ENCODE results near the gene NRG3. TPM values are rescaled to one million over a fixed set of nuclear protein-coding genes. Genes with fewer than 3 reads are reported as not detected.

The NRG3 gene
- total RNA-seq, 1 experiment from 2014 or later = not detected

GRCh38 chr10:82267014-82267413 is 392.0 kb downstream of the NRG3 start:
- Histone ChIP-seq H2AFZ (ENCODE audit: low read depth, low read length, poor library complexity, severe bottlenecking) (no peak overlapping the region), H3K9me2 (ENCODE audit: insufficient read depth) (no peaks in the 10 kb centered on the region), H3K27ac (ENCODE audit: low read depth, low read length) (no peak overlapping the region), H3K27me3 (ENCODE audit: insufficient read depth, low read length) (no peaks in the 10 kb centered on the region), H3K4me3 (replicated peaks in 1 of 2; ENCODE audit: low read depth in 1 of 2, low read length in 2 of 2) (no peak overlapping the region), H4K20me1 (ENCODE audit: insufficient read depth) (no peaks in the 10 kb centered on the region), H3K4me1 (ENCODE audit: control insufficient read depth in 1 of 2, insufficient read depth in 2 of 2, low read length in 2 of 2) (no peaks in the 10 kb centered on the region), H3K36me3 (ENCODE audit: control insufficient read depth in 1 of 2, insufficient read depth in 2 of 2, low read length in 2 of 2) (no peaks in the 10 kb centered on the region), H3K79me2 (ENCODE audit: insufficient read depth, low read length) (no peaks in the 10 kb centered on the region), H3K9ac (ENCODE audit: low read length) (no peak overlapping the region), H3K4me2 (ENCODE audit: low read length) (no peak overlapping the region), H3K9me3 (ENCODE audit: control insufficient read depth in 1 of 2, insufficient read depth in 1 of 2, low read depth in 1 of 2, low read length in 2 of 2) (peaks cover 7 to 28% of the 10 kb centered on the region in 2 experiments; a peak in 2 of 4 replicates)
- CTCF ChIA-PET = no interaction called here
- ATAC-seq = no peak
- TF ChIP-seq ATF3 (IDR thresholded peaks at IDR 0.05) = no peak
- TF ChIP-seq TCF7L2 (IDR thresholded peaks at IDR 0.05; ENCODE audit: borderline replicate concordance, extremely low read depth, insufficient read depth, insufficient read length) = no peak
- TF ChIP-seq SRF (IDR thresholded peaks at IDR 0.05; ENCODE audit: low read depth) = no peak
- TF ChIP-seq SP1 (IDR thresholded peaks at IDR 0.05; ENCODE audit: low read depth) = no peak
- no peak for TF ChIP-seq MAX (IDR thresholded peaks at IDR 0.05)
- no peak for TF ChIP-seq ZFX (IDR thresholded peaks at IDR 0.05)
- no peak for TF ChIP-seq JUND (IDR thresholded peaks at IDR 0.05)
- TF ChIP-seq SIN3A (IDR thresholded peaks at IDR 0.05; ENCODE audit: low read depth) = no peak
- no peak for TF ChIP-seq EZH2 (IDR thresholded peaks at IDR 0.05)
- TF ChIP-seq FOSL1 (IDR thresholded peaks at IDR 0.05; ENCODE audit: low read depth) = no peak
- no peak for TF ChIP-seq RAD21 (IDR thresholded peaks at IDR 0.05; ENCODE audit: low read depth)
- no peak for TF ChIP-seq ZBTB33 (IDR thresholded peaks at IDR 0.05; ENCODE audit: extremely low read depth, insufficient replicate concordance, low read length)
- TF ChIP-seq ELF1 (IDR thresholded peaks at IDR 0.05; ENCODE audit: borderline replicate concordance, low read depth) = no peak
- RAD21 ChIA-PET (ENCODE audit: low non-redundant PET in 1 of 2, low total read pairs in 2 of 2, uncharacterized antibody in 2 of 2, unreplicated experiment in 2 of 2) = no interaction called here
- POLR2A ChIA-PET = no interaction called here
- intact Hi-C loops (cut with micrococcal nuclease) = no loop called here
- no TSS peak for BruUV-seq (replicated peaks)
- DNase-seq (ENCODE audit: low read depth, low spot score) = no peak
